ENCODE measurements around the gene SLC11A2.

- TF ChIP-seq POLR2A (IDR thresholded peaks at IDR 0.05; ENCODE audit: low read length) (no peak), GATA1 (IDR thresholded peaks at IDR 0.05; ENCODE audit: low read depth, low read length) (no peak)
Measured at GRCh38 chr12:50936821-50937530, 89.2 kb downstream of the SLC11A2 start.
